IMR-90 (cell line): Measurements from ENCODE around the gene TOB2. TPM values are rescaled to one million over a fixed set of nuclear protein-coding genes. Genes with fewer than 3 reads are reported as not detected.

Experiments used
- CEBPB ChIP-seq: IDR thresholded peaks from 2 replicates; pipeline ENCODE4 v1.6.1; 2012; ENCODE audit warnings: low read depth, low read length, improper control_type of control experiment
- MAFK ChIP-seq: IDR thresholded peaks from 2 replicates; pipeline ENCODE4 v1.6.1; 2012; ENCODE audit warnings: low read depth, low read length, improper control_type of control experiment
- POLR2A ChIP-seq: IDR thresholded peaks from 2 replicates; pipeline ENCODE4 v1.6.1; 2012; ENCODE audit warnings: mild to moderate bottlenecking, low read depth, low read length
- RCOR1 ChIP-seq: IDR thresholded peaks from 2 replicates; pipeline ENCODE4 v1.6.1; 2012; ENCODE audit warnings: mild to moderate bottlenecking, low read length, improper control_type of control experiment; ENCODE audit not compliant: insufficient replicate concordance
- RFX5 ChIP-seq: IDR thresholded peaks from 2 replicates; pipeline ENCODE4 v1.8.0; 2012; ENCODE audit warnings: low read depth, mild to moderate bottlenecking, low read length, moderate library complexity
- polyA plus RNA-seq, 3 experiments: library from polyadenylated mRNA; depleted of rRNA; stranded (reverse); fragments of >200 nt; gene quantifications; 2 replicates each; pipeline ENCODE4 v1.2.3, GENCODE V29; 2012; ENCODE audit warnings: low replicate concordance in 1 of 3
- total RNA-seq: library from RNA; depleted of rRNA; stranded (reverse); fragments of >200 nt; gene quantifications from 2 replicates; pipeline ENCODE4 v1.2.3, GENCODE V29; 2012
- TF ChIP-seq, protein P1 (sequence below): fragments of 150-350 bp; IDR thresholded peaks from 2 replicates; pipeline ENCODE4 v1.6.1; 2016; ENCODE audit warnings: low read depth, mild to moderate bottlenecking, low read length, moderate library complexity, borderline replicate concordance

TOB2 gene
- total and polyA plus RNA-seq, 2 of the 4 experiments (the other 2 are of a cell fraction): 17.4 to 23.3 TPM

- no peak for TF ChIP-seq CEBPB
- TF ChIP-seq RCOR1: peak; percentile 10
- TF ChIP-seq, protein P1, sequence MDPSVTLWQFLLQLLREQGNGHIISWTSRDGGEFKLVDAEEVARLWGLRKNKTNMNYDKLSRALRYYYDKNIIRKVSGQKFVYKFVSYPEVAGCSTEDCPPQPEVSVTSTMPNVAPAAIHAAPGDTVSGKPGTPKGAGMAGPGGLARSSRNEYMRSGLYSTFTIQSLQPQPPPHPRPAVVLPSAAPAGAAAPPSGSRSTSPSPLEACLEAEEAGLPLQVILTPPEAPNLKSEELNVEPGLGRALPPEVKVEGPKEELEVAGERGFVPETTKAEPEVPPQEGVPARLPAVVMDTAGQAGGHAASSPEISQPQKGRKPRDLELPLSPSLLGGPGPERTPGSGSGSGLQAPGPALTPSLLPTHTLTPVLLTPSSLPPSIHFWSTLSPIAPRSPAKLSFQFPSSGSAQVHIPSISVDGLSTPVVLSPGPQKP: no peak
- TF ChIP-seq RFX5: 0 out of 2 replicates have a peak, but pooled peaks have one; percentile 25
- peak; percentile 99 for TF ChIP-seq POLR2A
- TF ChIP-seq MAFK: no peak
Observed at GRCh38 chr22:41446639-41447434, at the start of gene TOB2 (continued).
